GM23248 (cell line): ENCODE results near the gene STX2.

ENCODE experiments used
- EZH2 ChIP-seq: fragments of 200-600 bp; sonication (generic); IDR thresholded peaks from 2 replicates; pipeline ENCODE4 v1.6.1; 2018; ENCODE audit warnings: antibody characterized with exemption, mild to moderate bottlenecking; ENCODE audit not compliant: insufficient read depth, poor library complexity, severe bottlenecking
- EZH2phosphoT487 ChIP-seq: fragments of 200-600 bp; sonication (generic); IDR thresholded peaks from 2 replicates; pipeline ENCODE4 v1.6.1; 2018; ENCODE audit warnings: antibody characterized with exemption, moderate library complexity, mild to moderate bottlenecking, low read depth; ENCODE audit not compliant: insufficient read depth

DNA sequence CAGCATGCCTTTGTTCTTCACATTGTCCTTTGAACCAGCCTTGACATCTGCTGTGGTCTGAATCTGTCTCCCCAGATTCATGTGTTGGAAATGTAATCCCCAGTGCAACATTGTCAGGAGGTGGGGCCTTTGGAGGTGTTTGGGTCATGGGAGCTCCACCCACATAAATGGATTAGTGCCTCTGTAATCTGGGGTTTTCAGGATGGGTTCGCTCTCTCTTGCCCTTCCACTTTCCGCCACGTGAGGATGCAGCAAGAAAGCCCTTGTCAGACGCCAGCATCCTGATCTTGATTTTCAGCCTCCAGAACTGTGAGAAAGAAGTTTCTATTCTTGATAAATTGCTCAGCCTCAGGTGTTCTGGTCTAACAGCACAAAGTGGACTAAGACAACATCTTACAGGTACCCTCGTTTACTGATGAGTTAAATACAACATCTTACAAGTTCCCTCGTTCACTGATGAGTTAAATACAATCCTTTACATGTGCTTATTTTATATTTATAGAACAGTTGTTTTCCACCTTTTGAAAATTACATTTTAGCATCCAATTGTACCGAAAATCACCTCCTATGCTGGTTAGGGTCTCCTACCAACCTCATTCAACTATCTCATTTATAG, 68.5 kb downstream of the STX2 start:
- no peak for TF ChIP-seq EZH2
- TF ChIP-seq EZH2phosphoT487: no peak
